ENCODE results near the gene ACCSL.

GRCh38 chr11:44007481-44008087 is 40.2 kb upstream of the ACCSL start:
- TF ChIP-seq CTCF (IDR thresholded peaks at IDR 0.05) (no peak), POLR2AphosphoS5 (IDR thresholded peaks at IDR 0.05) (no peak)
